Measurements from ENCODE around the gene MRPS30. TPM values are rescaled to one million over a fixed set of nuclear protein-coding genes. Genes with fewer than 3 reads are reported as not detected.
"Not testable (repeated sequence)": the region's sequence is repeated elsewhere in the genome, so short reads cannot be mapped to it uniquely, and the experiment has no call there.

MRPS30 gene
- total RNA-seq, 4 donors from 2014 or later = 38.2 to 133 (median 73.8) TPM

GRCh38 chr5:44774279-44774880, 34.4 kb upstream of the MRPS30 start:
- H3K27ac ChIP-seq = no peak overlapping the region
- H3K4me3 ChIP-seq = no peak overlapping the region
- no peak for DNase-seq
- H3K4me1 ChIP-seq = no peaks in the 10 kb centered on the region
- intact Hi-C loops (cut with DNase I; ENCODE audit: low total_unique reads) = no loop called here
- H3K27me3 ChIP-seq = no peaks in the 10 kb centered on the region
- H3K36me3 ChIP-seq = no peaks in the 10 kb centered on the region
- no peaks in the 10 kb centered on the region for H3K9me3 ChIP-seq
- TF ChIP-seq POLR2A (IDR thresholded peaks at IDR 0.05) (no peak), CTCF (IDR thresholded peaks at IDR 0.05) (peak; percentile 49 to 76 (median 58))

- H3K27me3 ChIP-seq = no peaks in the 10 kb centered on the region
- intact Hi-C loops (cut with DNase I; ENCODE audit: low total_unique reads) = no loop called here
- H3K27ac ChIP-seq = no peak overlapping the region
- TF ChIP-seq CTCF (IDR thresholded peaks at IDR 0.05) (no peak), POLR2A (IDR thresholded peaks at IDR 0.05) (no peak)
- no peaks in the 10 kb centered on the region for H3K9me3 ChIP-seq
- no peaks in the 10 kb centered on the region for H3K4me1 ChIP-seq
- no peaks in the 10 kb centered on the region for H3K36me3 ChIP-seq
- no peak for DNase-seq
- H3K4me3 ChIP-seq = no peak overlapping the region
These were observed 29.6 kb upstream of the MRPS30 start for GRCh38 chr5:44779167-44779566.

GRCh38 chr5:44783634-44784315, 25.0 kb upstream of the MRPS30 start:
- no peaks in the 10 kb centered on the region for H3K4me1 ChIP-seq
- intact Hi-C loops (cut with DNase I; ENCODE audit: low total_unique reads) = no loop called here
- no peaks in the 10 kb centered on the region for H3K36me3 ChIP-seq
- TF ChIP-seq CTCF (IDR thresholded peaks at IDR 0.05) (no peak), POLR2A (IDR thresholded peaks at IDR 0.05) (no peak)
- DNase-seq = no peak
- no peak overlapping the region for H3K27ac ChIP-seq
- H3K27me3 ChIP-seq = no peaks in the 10 kb centered on the region
- H3K9me3 ChIP-seq = no peaks in the 10 kb centered on the region
- H3K4me3 ChIP-seq = no peak overlapping the region

GRCh38 chr5:44787731-44788130, 21.0 kb upstream of the MRPS30 start:
- Histone ChIP-seq H3K9me3 (no peaks in the 10 kb centered on the region), H3K27me3 (no peaks in the 10 kb centered on the region), H3K27ac (no peak overlapping the region), H3K36me3 (no peaks in the 10 kb centered on the region), H3K4me3 (no peak overlapping the region), H3K4me1 (no peaks in the 10 kb centered on the region)
- intact Hi-C loops (cut with DNase I; ENCODE audit: low total_unique reads) = no loop called here
- DNase-seq = no peak
- TF ChIP-seq POLR2A (IDR thresholded peaks at IDR 0.05) (no peak), CTCF (IDR thresholded peaks at IDR 0.05) (no peak)

GRCh38 chr5:44789372-44789995, 19.3 kb upstream of the MRPS30 start:
- H3K4me3 ChIP-seq; H3K36me3 ChIP-seq; intact Hi-C loops (cut with DNase I; ENCODE audit: low total_unique reads); DNase-seq; H3K27ac ChIP-seq; H3K4me1 ChIP-seq; H3K9me3 ChIP-seq; H3K27me3 ChIP-seq: not testable (repeated sequence)

GRCh38 chr5:44792031-44792673, 16.6 kb upstream of the MRPS30 start:
- DNase-seq; H3K36me3 ChIP-seq; H3K9me3 ChIP-seq; H3K4me1 ChIP-seq; H3K4me3 ChIP-seq; intact Hi-C loops (cut with DNase I; ENCODE audit: low total_unique reads); H3K27me3 ChIP-seq; H3K27ac ChIP-seq: not testable (repeated sequence)

Data from uterus (tissue), 4 donors.